HG02870 (cell line): Measurements from ENCODE around the gene SRGAP3.

ENCODE experiments used
- ATAC-seq: cut with Tn5 transposase; IDR thresholded peaks from one replicate; pipeline ENCODE4 v1.9.1; 2021; ENCODE audit warnings: mild to moderate bottlenecking, moderate library complexity; ENCODE audit not compliant: unreplicated experiment

SRGAP3 gene

DNA sequence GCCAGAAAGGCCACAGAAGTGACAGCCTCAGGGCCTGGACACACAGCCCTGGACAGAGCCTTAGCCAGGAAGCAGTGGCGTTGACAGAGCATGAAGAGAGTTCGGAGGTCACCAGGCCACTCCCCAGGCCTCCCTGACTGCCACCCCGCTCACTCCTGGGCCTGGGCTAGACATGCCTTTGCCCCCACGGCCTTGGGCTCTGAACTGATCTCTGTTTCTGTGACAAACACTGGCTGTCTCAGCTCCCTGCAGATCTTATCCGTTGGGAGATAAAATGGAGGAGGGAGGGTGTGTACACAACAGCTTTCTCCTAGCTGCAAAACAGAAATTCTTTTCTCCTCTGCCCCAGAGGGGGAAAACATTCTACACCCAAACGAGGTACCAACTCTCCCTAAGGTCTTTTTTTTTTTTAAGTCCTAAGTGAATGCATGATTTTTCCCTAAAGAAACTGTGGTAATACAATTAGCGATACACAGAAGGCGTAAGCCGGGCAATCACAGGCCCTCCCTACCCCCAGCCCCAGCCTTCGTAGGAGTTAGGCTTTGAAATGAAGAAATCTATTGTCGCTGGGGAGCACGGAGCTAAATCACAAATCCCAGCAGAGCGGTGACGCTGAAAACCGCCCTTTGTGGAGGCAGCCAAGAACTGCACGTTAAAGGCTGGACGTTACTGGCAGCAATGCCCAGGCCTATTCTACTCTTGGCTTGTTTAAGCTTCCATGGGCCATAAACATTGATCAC lies 45.0 kb downstream of the SRGAP3 start:
- ATAC-seq = no peak

DNA sequence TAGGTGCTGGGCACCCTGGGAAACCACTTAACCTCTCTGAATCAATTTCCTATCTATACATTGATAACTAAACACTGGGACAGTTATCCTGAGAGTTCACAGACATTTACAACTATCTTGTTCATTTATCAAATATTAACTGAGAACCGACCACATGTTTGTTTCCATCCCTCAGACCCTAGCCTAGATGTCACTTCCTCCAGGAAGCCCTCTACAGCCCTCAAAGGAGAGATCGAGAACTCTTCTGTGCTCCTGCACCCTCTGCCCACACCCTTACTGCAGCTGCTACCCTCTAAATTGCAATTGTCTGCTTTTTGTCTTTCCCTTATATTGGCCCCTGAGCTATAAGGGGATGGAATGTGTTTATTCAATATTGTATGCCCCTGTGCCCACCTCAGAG lies 46.1 kb downstream of the SRGAP3 start:
- no peak for ATAC-seq

- ATAC-seq = no peak
Observed at GRCh38 chr3:9202546-9202945, 46.9 kb downstream of the SRGAP3 start.

DNA sequence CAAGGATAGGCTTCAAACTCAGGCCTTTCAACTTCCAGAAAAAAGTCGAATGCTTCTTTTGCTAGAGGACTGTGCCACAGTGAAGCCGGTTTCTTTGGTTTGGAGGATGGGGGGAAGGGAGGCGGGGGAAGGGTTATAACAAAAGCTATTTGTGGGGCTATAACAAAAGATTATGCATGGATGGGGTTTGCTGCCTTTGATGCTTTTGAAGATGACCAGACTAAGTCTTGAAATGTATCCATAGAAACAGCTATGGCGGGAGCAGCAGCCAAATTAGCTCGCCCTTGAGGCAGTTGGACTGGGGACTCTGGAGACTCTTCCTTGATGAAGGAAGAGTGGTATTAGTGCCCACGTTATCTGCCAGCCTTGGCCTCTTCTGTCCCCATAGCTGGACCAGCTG lies 47.5 kb downstream of the SRGAP3 start:
- ATAC-seq = no peak

DNA sequence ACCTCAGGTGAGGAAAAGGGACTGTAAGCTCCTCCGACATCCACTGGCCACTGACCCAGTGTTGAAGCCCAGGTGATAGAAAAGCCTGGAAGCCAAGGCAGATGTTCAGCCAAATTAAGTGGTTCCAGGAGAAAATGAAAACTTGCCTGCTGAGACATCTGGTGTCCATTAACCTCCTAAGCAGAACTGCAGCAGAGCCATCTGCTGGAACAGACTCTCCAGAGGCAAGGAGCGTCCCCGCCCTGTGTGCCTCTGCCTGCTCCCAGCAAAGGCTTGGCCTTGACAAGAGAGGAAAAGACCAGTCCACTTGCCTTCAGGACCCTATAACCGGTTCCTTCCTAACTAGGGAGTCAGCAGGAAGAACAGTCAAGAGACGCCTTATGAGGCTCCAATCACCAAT lies 48.2 kb downstream of the SRGAP3 start:
- no peak for ATAC-seq

DNA sequence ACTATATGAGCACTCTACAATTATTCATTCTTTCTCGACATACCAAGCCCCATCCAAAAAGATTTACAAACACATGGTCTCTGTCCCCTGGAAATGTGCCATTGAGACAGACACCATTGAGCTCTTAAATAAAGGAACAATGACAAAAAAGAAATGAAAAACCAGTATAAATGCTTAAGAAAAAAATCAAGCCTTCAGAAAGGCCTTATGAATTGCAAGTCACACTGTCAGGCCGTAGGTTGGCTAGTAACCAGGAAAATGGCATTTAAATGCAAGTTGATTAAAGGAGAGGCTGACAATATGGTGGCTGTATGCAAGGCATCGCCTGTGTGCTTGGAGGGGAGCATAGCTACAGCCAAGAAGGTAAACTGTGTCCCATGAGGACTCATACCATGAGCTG lies 49.7 kb downstream of the SRGAP3 start:
- no peak for ATAC-seq

GRCh38 chr3:9198899-9199335 lies 50.5 kb downstream of the SRGAP3 start:
- ATAC-seq = no peak

- ATAC-seq = no peak
Observed at GRCh38 chr3:9198261-9198660, 51.2 kb downstream of the SRGAP3 start.

DNA sequence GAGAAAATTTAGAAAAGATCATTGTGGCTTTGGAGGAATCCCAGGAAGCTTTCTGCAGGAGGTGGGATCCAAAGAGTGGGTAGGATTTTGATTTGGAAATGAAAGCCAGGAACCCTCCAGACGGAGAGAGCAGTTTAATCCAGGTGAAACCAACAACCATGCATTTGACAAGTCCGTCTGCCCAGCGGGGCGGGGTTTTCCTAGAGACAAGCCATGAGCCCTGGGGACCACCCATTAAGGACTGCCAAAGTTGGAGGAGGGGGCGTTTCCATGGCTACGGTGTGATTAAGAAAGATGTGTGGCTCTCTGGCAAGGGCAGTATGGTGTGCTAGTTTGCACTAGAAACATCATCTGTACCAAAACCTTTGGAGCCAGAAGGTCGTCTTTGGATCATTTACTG lies 53.4 kb downstream of the SRGAP3 start:
- ATAC-seq = no peak

DNA sequence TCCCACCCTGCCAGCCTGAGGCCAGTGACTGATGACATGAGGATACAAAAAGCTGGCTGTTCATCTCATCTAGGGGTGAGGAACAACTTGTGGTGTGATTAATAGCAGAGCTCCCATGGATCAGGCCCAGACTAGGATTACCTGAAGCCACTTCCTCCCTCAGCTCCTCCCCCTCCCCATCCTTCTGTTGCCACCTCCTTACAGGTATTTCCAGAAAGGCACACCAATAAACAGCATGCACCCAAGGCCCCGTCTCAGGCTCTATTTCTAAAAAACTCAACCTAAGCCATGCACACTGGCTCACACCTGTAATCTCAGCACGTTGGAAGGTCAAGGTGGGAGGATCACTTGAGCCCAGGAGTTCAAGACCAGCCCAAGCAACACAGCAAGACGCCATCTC lies 54.1 kb downstream of the SRGAP3 start:
- ATAC-seq = no peak

- ATAC-seq = no peak
Observed at GRCh38 chr3:9194509-9195184, 54.8 kb downstream of the SRGAP3 start.

- ATAC-seq = no peak
Observed at GRCh38 chr3:9193633-9194195, 55.7 kb downstream of the SRGAP3 start.

DNA sequence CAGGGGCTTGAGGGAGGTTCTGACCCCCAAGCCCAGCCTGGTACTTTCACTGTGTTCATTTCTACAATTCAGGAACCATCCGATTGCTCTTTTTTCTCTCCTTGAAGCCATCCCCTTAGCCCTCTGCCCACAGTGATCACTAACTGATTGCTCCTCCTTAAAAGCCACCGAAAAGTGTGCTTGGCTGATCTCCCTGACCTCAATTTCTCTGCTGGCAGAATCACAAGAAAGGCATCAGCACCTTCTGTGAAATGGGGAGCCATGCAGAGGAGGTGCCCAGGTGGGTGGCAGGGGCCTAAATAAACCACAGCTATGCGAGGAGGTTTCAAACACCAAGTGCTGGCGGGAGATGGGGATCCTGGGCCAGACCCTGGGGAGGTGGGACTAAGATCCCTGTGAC lies 56.2 kb downstream of the SRGAP3 start:
- ATAC-seq = no peak

DNA sequence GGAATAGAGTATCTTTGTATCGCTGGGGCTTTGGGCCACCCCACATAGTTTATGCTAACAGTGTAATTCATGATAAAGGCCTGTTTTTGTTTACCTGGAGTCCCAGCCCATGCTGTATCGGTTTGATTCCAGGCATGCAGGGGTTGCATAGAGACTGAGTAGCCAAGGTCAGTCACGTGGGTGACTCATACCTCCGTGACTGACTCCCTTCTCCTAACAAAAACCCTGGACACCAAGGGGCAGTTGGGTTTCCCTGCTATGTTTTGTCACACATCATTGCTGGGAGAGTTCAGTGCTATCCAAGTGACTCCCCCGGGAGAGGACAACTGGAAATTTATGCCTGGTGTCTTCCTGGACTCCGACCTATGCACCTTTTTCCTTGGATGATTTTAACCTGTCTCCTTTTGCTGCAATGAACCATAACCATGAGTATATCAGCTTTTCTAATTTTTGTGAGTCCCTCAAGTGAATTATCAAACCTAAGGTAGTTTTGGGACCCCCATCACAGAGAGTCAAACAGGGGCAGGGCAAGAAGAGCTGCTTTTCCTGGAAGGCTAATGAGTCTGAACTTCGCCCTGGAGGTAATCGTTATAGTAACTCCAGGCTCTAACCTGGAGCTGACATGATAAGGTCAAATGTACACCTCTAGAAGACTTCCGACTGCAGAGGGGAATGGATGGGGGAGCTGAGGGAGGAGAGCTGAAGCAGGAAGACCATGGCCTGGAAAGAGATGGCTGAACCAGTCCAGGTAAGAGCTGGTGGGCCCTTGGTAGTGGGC lies 57.0 kb downstream of the SRGAP3 start:
- no peak for ATAC-seq

DNA sequence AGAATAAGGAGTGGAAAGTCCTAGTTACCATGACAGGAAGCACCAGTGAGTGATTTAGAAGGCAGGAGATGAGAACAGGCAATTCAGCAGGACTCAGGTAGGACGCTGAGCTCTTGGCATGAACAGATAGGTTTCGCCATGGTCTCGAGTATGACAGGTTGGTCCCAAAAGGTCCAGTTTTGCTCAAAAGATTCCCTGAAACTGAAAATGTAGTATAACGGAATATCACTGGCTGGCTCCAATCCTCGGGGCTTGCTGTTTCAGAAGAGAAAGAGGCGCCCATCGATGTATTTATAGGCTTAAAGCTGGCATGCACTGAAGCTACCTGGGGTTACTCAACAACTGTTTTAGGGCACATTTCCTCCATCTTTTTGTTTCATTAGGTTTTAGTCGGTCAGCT lies 59.2 kb downstream of the SRGAP3 start:
- ATAC-seq = no peak

GRCh38 chr3:9188583-9188982 lies 60.9 kb downstream of the SRGAP3 start:
- ATAC-seq = no peak

DNA sequence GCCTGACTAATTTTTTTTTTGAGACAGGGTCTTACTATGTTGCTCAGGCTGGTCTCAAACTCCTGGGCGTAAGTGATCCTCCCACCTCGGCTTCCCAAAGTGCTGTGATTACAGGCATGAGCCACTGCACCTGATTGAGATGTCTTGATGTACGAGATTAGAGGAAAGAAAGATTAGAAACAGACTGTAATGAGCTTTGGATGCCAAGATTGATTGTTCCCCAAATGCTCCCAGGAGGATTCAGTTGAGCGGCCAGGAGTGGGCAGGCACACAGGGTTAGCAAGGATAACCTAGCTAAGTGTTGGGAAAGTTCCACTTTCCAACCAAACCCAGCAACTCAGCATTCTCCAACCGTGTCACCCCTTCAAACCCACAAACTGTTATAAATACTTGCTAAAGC lies 63.7 kb downstream of the SRGAP3 start:
- no peak for ATAC-seq

DNA sequence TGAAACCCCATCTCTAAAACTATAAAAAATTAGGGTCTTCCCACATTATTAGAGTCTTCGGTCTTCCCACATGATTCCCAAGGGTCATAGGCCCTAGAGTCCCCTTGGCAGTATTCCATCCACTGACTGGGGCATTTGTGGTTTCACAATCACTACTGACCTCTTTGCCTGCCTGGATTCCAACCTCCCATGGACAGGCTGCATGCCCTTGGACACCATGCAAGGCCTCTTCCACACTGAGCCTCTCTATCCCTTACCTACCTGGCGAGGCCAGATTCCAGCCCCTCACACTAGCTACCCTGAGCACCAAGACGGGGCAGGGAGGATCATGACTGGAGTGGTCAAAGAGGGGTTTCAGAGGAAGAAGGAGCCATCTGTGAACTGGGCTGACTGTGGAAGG lies 64.4 kb downstream of the SRGAP3 start:
- ATAC-seq = no peak

DNA sequence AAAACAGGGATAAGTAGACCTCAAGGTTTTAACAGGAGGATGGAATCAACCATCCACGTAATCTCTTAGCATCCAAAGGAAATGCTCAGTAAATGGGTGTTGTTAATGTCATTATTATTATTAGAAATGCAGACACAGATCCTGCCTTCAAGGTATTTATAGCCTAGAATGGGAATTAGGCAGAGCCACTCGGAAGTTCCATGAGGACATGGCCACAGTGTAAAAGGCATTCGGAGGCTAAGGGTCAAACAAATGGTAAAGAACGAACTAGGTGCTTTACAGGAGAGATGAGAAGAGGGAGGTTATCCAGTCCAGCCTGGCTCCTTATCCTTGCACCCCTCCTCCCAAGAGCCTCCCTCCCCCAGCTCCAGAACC lies 65.0 kb downstream of the SRGAP3 start:
- ATAC-seq = no peak

DNA sequence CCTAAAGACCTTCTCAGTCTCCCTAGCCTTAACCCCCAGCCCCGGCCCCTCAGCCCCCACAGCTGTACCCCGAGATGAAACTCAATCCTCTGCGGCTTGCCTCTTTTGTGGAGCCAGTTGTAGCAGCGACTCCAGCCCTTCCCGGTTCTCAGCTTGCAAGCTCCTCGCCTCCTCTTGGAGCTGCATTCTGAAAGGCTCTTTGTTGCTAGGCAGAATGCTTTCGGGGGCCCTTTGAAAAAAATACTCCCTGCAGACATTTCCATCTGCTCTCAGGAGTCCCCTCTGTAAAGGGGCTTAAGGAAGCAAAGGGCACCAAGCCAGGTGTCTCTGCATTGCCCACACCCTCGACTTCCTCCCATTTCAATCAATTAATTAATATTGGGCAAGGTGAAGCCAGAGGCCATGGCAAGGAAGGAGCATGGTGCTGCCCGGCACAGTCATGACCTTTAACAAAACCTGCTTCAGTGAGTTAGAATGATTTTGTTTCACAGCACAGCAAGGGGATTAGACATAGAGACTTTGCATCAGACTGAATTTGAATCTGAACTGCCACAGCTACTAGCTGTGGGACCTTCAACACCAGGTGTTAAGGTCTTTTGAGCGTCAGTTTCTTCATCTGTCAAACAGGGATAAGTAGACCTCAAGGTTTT lies 65.5 kb downstream of the SRGAP3 start:
- ATAC-seq = no peak

DNA sequence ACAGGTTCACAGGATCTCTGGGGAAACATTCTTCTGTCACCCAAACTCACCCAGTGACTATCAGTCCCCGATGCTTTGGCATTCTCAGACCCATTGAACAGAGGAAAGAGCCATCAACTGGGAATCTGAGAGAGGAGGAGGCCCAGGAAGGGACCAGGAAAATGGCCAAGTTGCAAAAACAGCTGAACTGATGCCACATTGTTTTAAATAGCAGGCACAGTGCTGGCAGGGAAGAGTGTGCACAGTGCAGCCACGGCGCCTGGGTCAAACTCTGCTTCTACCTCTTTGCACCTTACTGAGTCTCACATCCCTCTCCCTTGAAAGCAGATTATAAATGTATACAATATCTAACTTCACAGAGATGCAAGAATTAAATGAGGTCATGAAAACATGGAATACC lies 66.4 kb downstream of the SRGAP3 start:
- no peak for ATAC-seq
